PC-9 (cell line): ENCODE data around the gene LYSMD1. TPM values are rescaled to one million over a fixed set of nuclear protein-coding genes. Genes with fewer than 3 reads are reported as not detected.

Experiments
- Bru-seq: library from RNA; stranded (reverse); fragments of 400-500 nt; gene quantifications from one replicate; lab custom pipeline; 2021; lab: Mats Ljungman, UMichigan
- BruChase-seq, 2 experiments: library from RNA; stranded (reverse); fragments of 400-500 nt; gene quantifications; one replicate each; lab custom pipeline; 2021; lab: Mats Ljungman, UMichigan
- BruUV-seq: library from RNA; stranded (reverse); fragments of 400-500 nt; replicated peaks from 2 replicates; lab custom pipeline; 2021; lab: Mats Ljungman, UMichigan
- CTCF ChIA-PET: fragments of 300-600 bp; sonication (Branson Sonifier 250); formaldehyde crosslinking; loops from one replicate; lab custom pipeline; 2022; ENCODE audit warnings: antibody characterized with exemption; lab: Charles Lee
- POLR2A ChIA-PET: fragments of 300-600 bp; sonication (Branson Sonifier 250); formaldehyde crosslinking; loops from one replicate; lab custom pipeline; 2022; ENCODE audit warnings: antibody characterized with exemption; ENCODE audit not compliant: unreplicated experiment; lab: Charles Lee
- DNase-seq, 2 experiments: peaks; one replicate each; pipeline versions ENCODE4 v3.0.0 to v3.0.0-alpha.2; 2015 to 2022; ENCODE audit warnings: mixed read lengths in 1 of 2
- H2AFZ ChIP-seq: fragments of 200-600 bp; sonication (generic); 2 replicates; pipeline ENCODE4 v1.8.1; 2017; ENCODE audit warnings: antibody characterized with exemption
- H3F3A ChIP-seq: fragments of 200-600 bp; sonication (generic); 2 replicates; pipeline ENCODE4 v1.8.1; 2017; ENCODE audit warnings: antibody characterized with exemption, mild to moderate bottlenecking, low read depth; ENCODE audit not compliant: insufficient read depth
- H3K27ac ChIP-seq: fragments of 200-600 bp; sonication (generic); 2 replicates; pipeline ENCODE4 v1.6.1; 2016; ENCODE audit warnings: mixed run types
- H3K27me3 ChIP-seq: fragments of 200-600 bp; sonication (generic); 2 replicates; pipeline ENCODE4 v1.6.1; 2016; ENCODE audit warnings: low read depth, mixed run types; ENCODE audit not compliant: insufficient read depth
- H3K36me3 ChIP-seq: fragments of 200-600 bp; sonication (generic); 2 replicates; pipeline ENCODE4 v1.6.1; 2016; ENCODE audit warnings: low read depth, mixed run types
- H3K4me1 ChIP-seq: fragments of 200-600 bp; sonication (generic); replicated peaks from 2 replicates; pipeline ENCODE4 v1.6.1; 2016; ENCODE audit warnings: mixed run types; ENCODE audit not compliant: insufficient read depth
- H3K4me2 ChIP-seq: fragments of 200-600 bp; sonication (generic); 2 replicates; pipeline ENCODE4 v1.6.1; 2017; ENCODE audit warnings: mixed run types
- H3K4me3 ChIP-seq: fragments of 200-600 bp; sonication (generic); 2 replicates; pipeline ENCODE4 v1.6.1; 2016; ENCODE audit warnings: mixed run types
- H3K79me2 ChIP-seq: fragments of 200-600 bp; sonication (generic); 2 replicates; pipeline ENCODE4 v1.6.1; 2017; ENCODE audit warnings: low read depth, mixed run types
- H3K9me2 ChIP-seq: fragments of 200-600 bp; sonication (generic); 2 replicates; pipeline ENCODE4 v1.8.1; 2017; ENCODE audit warnings: mild to moderate bottlenecking; ENCODE audit not compliant: insufficient read depth
- H3K9me3 ChIP-seq: fragments of 200-600 bp; sonication (generic); 2 replicates; pipeline ENCODE4 v1.8.1; 2016; ENCODE audit warnings: low read depth; ENCODE audit not compliant: insufficient read depth
- H4K20me1 ChIP-seq: fragments of 200-600 bp; sonication (generic); 2 replicates; pipeline ENCODE4 v1.8.1; 2017; ENCODE audit not compliant: insufficient read depth
- EZH2 ChIP-seq: fragments of 200-600 bp; sonication (generic); IDR thresholded peaks from 2 replicates; pipeline ENCODE4 v1.8.0; 2017; ENCODE audit warnings: antibody characterized with exemption, low read depth
- intact Hi-C: fragments of 100-400 bp; cut with micrococcal nuclease; formaldehyde crosslinking; loops from one replicate; pipeline ENCODE4 v1.10.0; 2022; ENCODE audit not compliant: unreplicated experiment
- long read RNA-seq: library from polyadenylated mRNA; stranded (forward); transcript quantifications from one replicate; pipeline ENCODE4 v2.0.0, GENCODE V29; 2022
- total RNA-seq: library from RNA; stranded (reverse); gene quantifications from 2 replicates; pipeline ENCODE4 v1.2.3, GENCODE V29; 2021
- TF ChIP-seq, protein P1 (sequence below): fragments of 200-600 bp; sonication (generic); conservative IDR thresholded peaks from 2 replicates; pipeline ENCODE4 v1.6.1; 2017; ENCODE audit warnings: mixed run types, antibody characterized with exemption, mild to moderate bottlenecking, moderate library complexity

Gene LYSMD1, protein sequence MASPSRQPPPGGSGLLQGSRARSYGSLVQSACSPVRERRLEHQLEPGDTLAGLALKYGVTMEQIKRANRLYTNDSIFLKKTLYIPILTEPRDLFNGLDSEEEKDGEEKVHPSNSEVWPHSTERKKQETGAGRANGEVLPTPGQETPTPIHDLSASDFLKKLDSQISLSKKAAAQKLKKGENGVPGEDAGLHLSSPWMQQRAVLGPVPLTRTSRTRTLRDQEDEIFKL
- 7.6 and 12.8 TPM in 2 replicates for total RNA-seq
- Bru-seq, nascent RNA: percentile 66 among the genes with signal in this experiment
- BruChase-seq, experiment 1, labeled RNA remaining after a 2-hour chase: percentile 76 among the genes with signal in this experiment
- BruChase-seq, experiment 2, labeled RNA remaining after a 6-hour chase: percentile 61 among the genes with signal in this experiment
- long read RNA-seq, partial matches to known transcripts: 1 of 9 reads
- long read RNA-seq, other reads (novel, unspliced or antisense): 3 of 9 reads

DNA sequence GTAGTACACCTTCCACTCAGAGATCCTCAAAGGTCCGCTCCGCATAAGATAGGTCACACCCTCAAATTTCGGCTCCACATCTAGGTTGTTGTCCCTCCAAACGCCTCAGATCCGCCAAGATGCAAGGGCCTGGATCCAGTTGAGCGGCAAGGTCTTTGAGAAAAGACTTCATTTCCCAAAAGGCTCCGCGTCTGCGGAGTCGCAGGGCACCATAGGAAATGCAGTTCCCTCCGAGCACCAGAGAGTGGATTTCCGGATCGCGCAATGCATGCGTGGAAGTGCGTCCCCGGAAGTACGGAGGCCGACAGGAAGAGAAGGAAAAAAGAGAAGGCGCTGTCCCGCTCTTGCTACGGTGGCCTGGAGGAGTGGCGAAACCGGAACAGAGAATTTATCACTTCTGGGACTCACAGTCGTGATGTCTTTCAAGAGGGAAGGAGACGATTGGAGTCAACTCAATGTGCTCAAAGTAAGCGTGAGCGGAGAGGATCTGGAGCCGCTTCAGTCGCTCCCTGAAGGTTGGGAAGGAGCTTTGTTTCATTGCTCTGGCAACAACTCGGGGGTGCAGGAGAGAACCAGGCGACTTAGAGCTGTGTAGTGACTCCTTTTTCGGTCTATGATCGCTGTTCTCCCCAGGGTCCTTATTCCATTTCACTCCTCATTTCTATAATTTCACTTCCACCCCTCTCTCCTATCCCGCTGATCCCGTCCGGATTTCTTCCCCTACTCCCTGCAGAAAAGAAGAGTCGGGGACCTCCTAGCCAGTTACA is at the start of gene LYSMD1, which contains the start of gene SCNM1:
Gene LYSMD1 (minus strand): TSS at position 165 of the 767 bp plus-strand sequence. CDS start 644 bp downstream, outside the sequence.
Gene SCNM1 (plus strand): TSS at position 407 of the 767 bp plus-strand sequence. CDS start 9 bp downstream, at position 416.
- H3K79me2 ChIP-seq: peaks cover 28% of the 10 kb centered on the region
- TF ChIP-seq, protein P1, sequence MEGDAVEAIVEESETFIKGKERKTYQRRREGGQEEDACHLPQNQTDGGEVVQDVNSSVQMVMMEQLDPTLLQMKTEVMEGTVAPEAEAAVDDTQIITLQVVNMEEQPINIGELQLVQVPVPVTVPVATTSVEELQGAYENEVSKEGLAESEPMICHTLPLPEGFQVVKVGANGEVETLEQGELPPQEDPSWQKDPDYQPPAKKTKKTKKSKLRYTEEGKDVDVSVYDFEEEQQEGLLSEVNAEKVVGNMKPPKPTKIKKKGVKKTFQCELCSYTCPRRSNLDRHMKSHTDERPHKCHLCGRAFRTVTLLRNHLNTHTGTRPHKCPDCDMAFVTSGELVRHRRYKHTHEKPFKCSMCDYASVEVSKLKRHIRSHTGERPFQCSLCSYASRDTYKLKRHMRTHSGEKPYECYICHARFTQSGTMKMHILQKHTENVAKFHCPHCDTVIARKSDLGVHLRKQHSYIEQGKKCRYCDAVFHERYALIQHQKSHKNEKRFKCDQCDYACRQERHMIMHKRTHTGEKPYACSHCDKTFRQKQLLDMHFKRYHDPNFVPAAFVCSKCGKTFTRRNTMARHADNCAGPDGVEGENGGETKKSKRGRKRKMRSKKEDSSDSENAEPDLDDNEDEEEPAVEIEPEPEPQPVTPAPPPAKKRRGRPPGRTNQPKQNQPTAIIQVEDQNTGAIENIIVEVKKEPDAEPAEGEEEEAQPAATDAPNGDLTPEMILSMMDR: no peak
- no peak for TF ChIP-seq EZH2
- no peaks in the 10 kb centered on the region for H3K27me3 ChIP-seq
- no peaks in the 10 kb centered on the region for H3K9me2 ChIP-seq
- H2AFZ ChIP-seq: peak within 1 kb of the TSS; percentile 90
- H3K9me3 ChIP-seq: no peaks in the 10 kb centered on the region
- TSS peak; percentile 78 for BruUV-seq
- intact Hi-C loops: loop anchor here (1.0 to 5.0 kb wide), 2 partner anchors 20 to 159 kb away; partner anchors contain the start of genes MINDY1, PRUNE1 and SEMA6C
- H3K4me3 ChIP-seq: peak within 1 kb of the TSS; percentile 64
- DNase-seq: peak; percentile 94 to 96
- H3K4me1 ChIP-seq: peaks cover 15% of the 10 kb centered on the region; the same call in 1 of the 2 replicates
- POLR2A ChIA-PET: interaction anchor here (0.6 to 0.8 kb wide), 2 partner anchors 24 to 208 kb away, joined by 3 to 21 read pairs; partner anchors contain the start of gene VPS72
- peak within 1 kb of the TSS; percentile 66 for H3K27ac ChIP-seq
- H3K36me3 ChIP-seq: no peaks in the 10 kb centered on the region
- no peaks in the 10 kb centered on the region for H4K20me1 ChIP-seq
- peaks cover 6% of the 10 kb centered on the region; the same call in 1 of the 2 replicates for H3F3A ChIP-seq
- H3K4me2 ChIP-seq: peak within 1 kb of the TSS; percentile 96
- CTCF ChIA-PET: interaction anchor here (1.2 kb wide), 1 partner anchor 66 kb away, joined by 3 read pairs; no protein-coding TSS in a partner anchor

DNA sequence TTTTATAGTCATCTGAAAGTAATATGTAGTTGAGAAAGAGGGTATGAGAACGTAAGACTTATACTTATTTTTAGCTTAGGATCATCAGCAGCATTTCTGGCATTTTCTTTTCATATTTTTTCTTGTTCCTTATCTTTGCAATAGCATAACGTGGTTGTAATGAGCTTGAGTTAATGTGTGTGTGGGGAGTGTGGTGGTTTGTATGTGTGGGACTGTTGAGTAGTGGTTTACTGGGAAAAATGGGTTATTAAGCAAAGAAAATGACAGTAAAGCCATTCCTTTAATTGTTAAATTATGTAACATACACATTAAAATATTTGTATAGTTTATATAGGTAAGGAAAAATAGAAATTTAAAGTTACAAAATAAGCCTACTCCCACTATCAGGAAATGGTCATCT is 47.9 kb upstream of the LYSMD1 start:
- Histone ChIP-seq H3F3A (peaks cover 3% of the 10 kb centered on the region; the same call in 1 of the 2 replicates), H3K36me3 (peaks cover 17% of the 10 kb centered on the region; the same call in 1 of the 2 replicates), H4K20me1 (peaks cover 68% of the 10 kb centered on the region), H3K4me2 (no peak overlapping the region), H3K4me1 (no peaks in the 10 kb centered on the region), H3K4me3 (no peak overlapping the region), H3K9me2 (no peaks in the 10 kb centered on the region), H2AFZ (no peak overlapping the region), H3K79me2 (peaks cover 97% of the 10 kb centered on the region), H3K27me3 (no peaks in the 10 kb centered on the region), H3K27ac (no peak overlapping the region), H3K9me3 (no peaks in the 10 kb centered on the region)
- no peak for TF ChIP-seq EZH2
- TF ChIP-seq, protein P1: no peak
- no TSS peak for BruUV-seq
- no peak for DNase-seq
- CTCF ChIA-PET: no interaction called here
- intact Hi-C loops: no loop called here
- POLR2A ChIA-PET: no interaction called here
